Measurements from ENCODE around the gene ASGR2. TPM values are rescaled to one million over a fixed set of nuclear protein-coding genes. Genes with fewer than 3 reads are reported as not detected.

ASGR2 gene
- total RNA-seq, 1 experiment from 2014 or later = not detected

DNA sequence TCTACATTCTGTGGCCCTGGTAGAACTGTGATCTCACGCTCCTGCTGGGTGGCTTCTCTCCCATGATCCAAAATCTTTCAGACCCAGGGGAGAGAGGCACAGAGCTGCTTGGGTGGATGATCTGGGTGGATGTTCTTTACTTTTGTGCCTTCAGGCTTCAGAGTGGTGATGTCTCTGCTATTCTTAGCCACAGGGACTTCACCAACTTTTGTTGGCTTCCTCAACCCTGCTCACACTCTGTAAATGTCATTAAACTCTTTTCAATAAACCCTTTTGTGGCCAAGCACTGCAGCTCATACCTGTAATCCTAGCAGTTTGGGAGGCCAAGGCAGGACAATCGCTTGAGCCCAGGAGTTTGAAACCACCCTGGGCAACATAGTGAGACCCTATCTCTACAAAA lies 42.2 kb downstream of the ASGR2 start:
- no TSS peak for BruUV-seq (replicated peaks)
- H3K36me3 Mint-ChIP-seq (ENCODE audit: insufficient read depth, unreplicated experiment) = peaks cover 12% of the 10 kb centered on the region
- CTCF ChIA-PET = no interaction called here
- peaks cover 7% of the 10 kb centered on the region for H3K9me3 Mint-ChIP-seq (ENCODE audit: low read depth, unreplicated experiment)
- DNase-seq = no peak
- no peaks in the 10 kb centered on the region for H3K4me1 Mint-ChIP-seq (ENCODE audit: low read depth, unreplicated experiment)
- peaks cover 44% of the 10 kb centered on the region for H3K27me3 Mint-ChIP-seq (ENCODE audit: unreplicated experiment)
- intact Hi-C loops (cut with micrococcal nuclease; ENCODE audit: unreplicated experiment) = no loop called here
- no peak overlapping the region for H3K4me3 Mint-ChIP-seq (ENCODE audit: low read depth, unreplicated experiment)
- TF ChIP-seq, protein P1, sequence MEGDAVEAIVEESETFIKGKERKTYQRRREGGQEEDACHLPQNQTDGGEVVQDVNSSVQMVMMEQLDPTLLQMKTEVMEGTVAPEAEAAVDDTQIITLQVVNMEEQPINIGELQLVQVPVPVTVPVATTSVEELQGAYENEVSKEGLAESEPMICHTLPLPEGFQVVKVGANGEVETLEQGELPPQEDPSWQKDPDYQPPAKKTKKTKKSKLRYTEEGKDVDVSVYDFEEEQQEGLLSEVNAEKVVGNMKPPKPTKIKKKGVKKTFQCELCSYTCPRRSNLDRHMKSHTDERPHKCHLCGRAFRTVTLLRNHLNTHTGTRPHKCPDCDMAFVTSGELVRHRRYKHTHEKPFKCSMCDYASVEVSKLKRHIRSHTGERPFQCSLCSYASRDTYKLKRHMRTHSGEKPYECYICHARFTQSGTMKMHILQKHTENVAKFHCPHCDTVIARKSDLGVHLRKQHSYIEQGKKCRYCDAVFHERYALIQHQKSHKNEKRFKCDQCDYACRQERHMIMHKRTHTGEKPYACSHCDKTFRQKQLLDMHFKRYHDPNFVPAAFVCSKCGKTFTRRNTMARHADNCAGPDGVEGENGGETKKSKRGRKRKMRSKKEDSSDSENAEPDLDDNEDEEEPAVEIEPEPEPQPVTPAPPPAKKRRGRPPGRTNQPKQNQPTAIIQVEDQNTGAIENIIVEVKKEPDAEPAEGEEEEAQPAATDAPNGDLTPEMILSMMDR (IDR thresholded peaks at IDR 0.05; ENCODE audit: unreplicated experiment) = no peak
- no peak overlapping the region for H3K27ac Mint-ChIP-seq (ENCODE audit: unreplicated experiment)

DNA sequence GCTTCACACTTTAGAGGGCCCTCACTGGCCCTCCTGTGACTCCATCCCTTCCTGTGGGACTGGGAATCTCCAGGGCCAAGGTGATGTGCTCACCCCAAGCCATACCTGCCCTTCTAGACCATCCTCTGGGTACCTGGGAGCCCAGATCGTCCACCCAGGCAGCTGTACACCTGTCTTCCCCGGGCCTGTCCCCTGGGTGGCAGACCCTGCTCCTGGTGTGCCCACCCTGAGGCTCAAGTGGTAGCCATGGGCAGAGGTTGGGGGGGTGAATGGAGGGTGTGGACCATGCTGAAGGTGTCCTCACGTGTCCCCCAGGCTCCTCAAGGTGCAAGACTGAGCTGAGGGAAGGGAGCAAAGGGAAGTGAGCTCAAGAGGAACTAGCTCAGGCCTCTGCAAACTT lies 43.9 kb downstream of the ASGR2 start:
- Mint-ChIP-seq H3K27ac (ENCODE audit: unreplicated experiment) (no peak overlapping the region), H3K4me1 (ENCODE audit: low read depth, unreplicated experiment) (no peaks in the 10 kb centered on the region), H3K27me3 (ENCODE audit: unreplicated experiment) (peaks cover 35% of the 10 kb centered on the region), H3K9me3 (ENCODE audit: low read depth, unreplicated experiment) (peaks cover 7% of the 10 kb centered on the region), H3K36me3 (ENCODE audit: insufficient read depth, unreplicated experiment) (peaks cover 12% of the 10 kb centered on the region), H3K4me3 (ENCODE audit: low read depth, unreplicated experiment) (no peak overlapping the region)
- TF ChIP-seq, protein P1 (IDR thresholded peaks at IDR 0.05; ENCODE audit: unreplicated experiment) = no peak
- no peak for DNase-seq
- intact Hi-C loops (cut with micrococcal nuclease; ENCODE audit: unreplicated experiment) = no loop called here
- BruUV-seq (replicated peaks) = no TSS peak
- CTCF ChIA-PET = no interaction called here

DNA sequence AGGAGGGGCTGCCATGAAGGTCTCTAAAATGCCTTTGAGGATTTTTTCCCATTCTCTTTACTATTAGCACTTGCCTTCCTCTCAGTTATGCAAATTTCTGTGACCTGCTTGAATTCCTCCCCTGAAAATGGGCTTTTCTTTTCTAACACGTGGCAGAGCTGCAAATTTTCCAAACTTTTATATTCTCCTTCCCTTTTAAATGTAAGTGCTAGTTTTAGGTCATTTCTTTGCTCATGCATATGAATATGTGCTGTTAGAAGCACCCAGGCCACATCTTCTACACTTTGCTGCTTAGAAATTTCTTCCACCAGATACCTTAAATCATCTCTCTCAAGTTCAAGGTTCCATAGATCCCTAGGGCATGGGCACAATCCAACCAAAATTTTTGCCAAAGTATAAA lies 46.4 kb downstream of the ASGR2 start:
- intact Hi-C loops (cut with micrococcal nuclease; ENCODE audit: unreplicated experiment) = no loop called here
- no peak for DNase-seq
- no TSS peak for BruUV-seq (replicated peaks)
- Mint-ChIP-seq H3K4me3 (ENCODE audit: low read depth, unreplicated experiment) (no peak overlapping the region), H3K27ac (ENCODE audit: unreplicated experiment) (no peak overlapping the region), H3K4me1 (ENCODE audit: low read depth, unreplicated experiment) (peaks cover 7% of the 10 kb centered on the region), H3K27me3 (ENCODE audit: unreplicated experiment) (peaks cover 39% of the 10 kb centered on the region), H3K9me3 (ENCODE audit: low read depth, unreplicated experiment) (peaks cover 7% of the 10 kb centered on the region), H3K36me3 (ENCODE audit: insufficient read depth, unreplicated experiment) (peaks cover 9% of the 10 kb centered on the region)
- TF ChIP-seq, protein P1 (IDR thresholded peaks at IDR 0.05; ENCODE audit: unreplicated experiment) = no peak
- CTCF ChIA-PET = no interaction called here

DNA sequence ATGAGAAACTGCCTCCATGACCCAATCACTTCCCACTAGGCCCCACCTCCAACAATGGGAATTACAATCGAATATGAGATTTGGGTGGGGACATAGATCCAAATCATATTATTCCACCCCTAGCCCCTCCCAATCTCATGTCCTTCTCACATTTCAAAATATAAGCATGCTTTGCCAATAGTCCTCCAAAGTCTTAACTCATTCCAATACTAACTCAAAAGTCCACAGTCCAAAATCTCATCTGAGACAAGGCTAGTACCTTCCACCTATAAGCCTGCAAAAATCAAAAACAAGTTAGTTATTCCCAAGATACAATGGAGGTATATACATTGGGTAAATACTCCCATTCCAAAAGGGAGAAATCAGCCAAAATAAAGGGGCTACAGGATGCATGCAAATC lies 47.4 kb downstream of the ASGR2 start:
- peaks cover 7% of the 10 kb centered on the region for H3K9me3 Mint-ChIP-seq (ENCODE audit: low read depth, unreplicated experiment)
- no peak for DNase-seq
- TF ChIP-seq, protein P1 (IDR thresholded peaks at IDR 0.05; ENCODE audit: unreplicated experiment) = no peak
- H3K27ac Mint-ChIP-seq (ENCODE audit: unreplicated experiment) = no peak overlapping the region
- peaks cover 33% of the 10 kb centered on the region for H3K27me3 Mint-ChIP-seq (ENCODE audit: unreplicated experiment)
- no TSS peak for BruUV-seq (replicated peaks)
- intact Hi-C loops (cut with micrococcal nuclease; ENCODE audit: unreplicated experiment) = no loop called here
- CTCF ChIA-PET = no interaction called here
- H3K4me3 Mint-ChIP-seq (ENCODE audit: low read depth, unreplicated experiment) = no peak overlapping the region
- H3K4me1 Mint-ChIP-seq (ENCODE audit: low read depth, unreplicated experiment) = peaks cover 12% of the 10 kb centered on the region
- peaks cover 9% of the 10 kb centered on the region for H3K36me3 Mint-ChIP-seq (ENCODE audit: insufficient read depth, unreplicated experiment)

Data from Calu3 (cell line).